ENCODE data around the gene MAN1C1. TPM values are rescaled to one million over a fixed set of nuclear protein-coding genes. Genes with fewer than 3 reads are reported as not detected.
"Not testable (repeated sequence)": the region's sequence is repeated elsewhere in the genome, so short reads cannot be mapped to it uniquely, and the experiment has no call there.

Gene MAN1C1
- total RNA-seq, 2 donors from 2014 or later: 4.4 to 10.9 TPM

DNA sequence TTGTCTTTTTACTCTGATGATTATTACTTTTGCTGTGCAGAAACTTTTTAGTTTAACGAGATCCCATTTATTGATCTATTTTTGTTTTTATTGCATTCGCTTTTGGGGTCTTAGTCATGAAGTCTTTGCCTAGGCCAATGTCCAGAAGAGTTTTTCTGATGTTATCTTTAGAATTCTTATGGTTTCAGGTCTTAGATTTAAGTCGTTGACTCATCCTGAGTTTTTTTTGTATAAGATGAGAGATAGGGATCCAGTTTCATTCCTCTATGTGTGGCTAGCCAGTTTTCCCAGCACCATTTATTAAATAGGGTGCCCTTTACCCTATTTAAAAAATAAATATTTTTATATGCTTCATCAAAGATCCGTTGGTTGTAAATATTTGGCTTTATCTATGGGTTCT lies 13.2 kb downstream of the MAN1C1 start:
- TF ChIP-seq POLR2A (IDR thresholded peaks at IDR 0.05) (no peak), CTCF (IDR thresholded peaks at IDR 0.05) (no peak)
- no peak for DNase-seq
- ATAC-seq: no peak
- Histone ChIP-seq H3K4me3 (no peak overlapping the region), H3K27me3 (no peaks in the 10 kb centered on the region), H3K27ac (no peak overlapping the region), H3K9me3 (no peaks in the 10 kb centered on the region), H3K4me1 (no peaks in the 10 kb centered on the region), H3K36me3 (replicated peaks in 1 of 2; ENCODE audit: insufficient read depth in 1 of 2, low read depth in 2 of 2) (no peaks in the 10 kb centered on the region)
- intact Hi-C loops (cut with DNase I): no loop called here
- 75 to 84% methylated on average over 4 of the region's 4 CpGs for WGBS, 2 donors

GRCh38 chr1:25631750-25632485 lies 15.3 kb downstream of the MAN1C1 start:
- Histone ChIP-seq H3K27me3 (no peaks in the 10 kb centered on the region), H3K9me3 (peaks cover 0 to 6% (median 0%) of the 10 kb centered on the region in 3 donors), H3K36me3 (replicated peaks in 1 of 2; ENCODE audit: insufficient read depth in 1 of 2, low read depth in 2 of 2) (no peaks in the 10 kb centered on the region), H3K4me1 (no peaks in the 10 kb centered on the region), H3K4me3 (no peak overlapping the region), H3K27ac (no peak overlapping the region)
- 82 to 88% methylated on average over 11 of the region's 11 CpGs for WGBS, 2 donors
- DNase-seq (no peak), ATAC-seq (no peak)
- intact Hi-C loops (cut with DNase I): no loop called here
- no peak for TF ChIP-seq CTCF (IDR thresholded peaks at IDR 0.05)
- TF ChIP-seq POLR2A (IDR thresholded peaks at IDR 0.05): no peak

DNA sequence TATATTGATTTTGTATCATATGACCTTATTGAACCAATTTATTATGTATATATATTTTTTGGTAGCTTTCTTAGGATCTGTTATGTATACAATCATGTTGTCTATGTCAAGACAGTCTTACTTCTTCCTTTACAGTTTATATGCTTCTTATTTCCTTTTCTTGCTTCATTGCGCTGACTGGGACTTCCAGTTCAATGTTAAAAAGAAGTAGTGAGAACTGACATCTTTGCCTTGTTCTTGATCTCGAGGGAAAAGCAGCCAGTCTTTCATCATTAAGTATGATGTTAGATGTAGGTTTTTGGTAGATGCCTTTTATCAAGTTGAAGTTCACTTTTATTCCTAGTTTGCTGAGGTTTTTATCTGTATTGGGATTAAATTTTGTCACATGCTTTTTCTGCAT lies 17.5 kb downstream of the MAN1C1 start:
- DNase-seq (no peak), ATAC-seq (no peak)
- Histone ChIP-seq H3K27ac (no peak overlapping the region), H3K4me1 (no peaks in the 10 kb centered on the region), H3K9me3 (peaks cover 0 to 6% (median 0%) of the 10 kb centered on the region in 3 donors), H3K27me3 (no peaks in the 10 kb centered on the region), H3K4me3 (no peak overlapping the region), H3K36me3 (replicated peaks in 1 of 2; ENCODE audit: insufficient read depth in 1 of 2, low read depth in 2 of 2) (no peaks in the 10 kb centered on the region)
- TF ChIP-seq POLR2A (IDR thresholded peaks at IDR 0.05) (no peak), CTCF (IDR thresholded peaks at IDR 0.05) (no peak)
- 96 to 98% methylated on average over 2 of the region's 2 CpGs for whole genome bisulfite sequencing, 2 donors
- intact Hi-C loops (cut with DNase I): no loop called here

DNA sequence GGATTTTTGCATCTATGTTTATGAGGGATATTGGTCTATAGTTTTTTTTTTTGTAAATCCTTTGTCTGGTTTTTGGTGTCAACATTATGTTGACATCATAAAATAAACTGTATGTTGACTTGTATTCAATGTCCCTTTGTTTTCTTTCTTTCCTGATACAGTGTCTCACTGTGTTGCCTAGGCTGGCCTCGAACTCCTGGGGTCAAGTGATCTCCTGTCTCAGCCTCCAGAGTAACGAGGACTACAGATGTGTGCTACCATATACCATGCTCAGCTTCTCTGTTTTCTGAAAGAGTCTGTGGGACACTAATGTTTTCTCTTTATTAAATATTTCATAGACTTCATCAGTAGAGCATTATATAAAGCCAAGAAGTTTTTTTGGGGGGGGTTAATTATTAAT lies 18.3 kb downstream of the MAN1C1 start:
- no peak overlapping the region for H3K4me3 ChIP-seq
- DNase-seq: no peak
- no peak for TF ChIP-seq CTCF (IDR thresholded peaks at IDR 0.05)
- no peak for TF ChIP-seq POLR2A (IDR thresholded peaks at IDR 0.05)
- no peaks in the 10 kb centered on the region for H3K4me1 ChIP-seq
- peaks cover 0 to 6% (median 0%) of the 10 kb centered on the region in 3 donors for H3K9me3 ChIP-seq
- no peaks in the 10 kb centered on the region for H3K36me3 ChIP-seq (replicated peaks in 1 of 2; ENCODE audit: insufficient read depth in 1 of 2, low read depth in 2 of 2)
- H3K27me3 ChIP-seq: no peaks in the 10 kb centered on the region
- 94 to 100% methylated on average over 2 of the region's 2 CpGs for WGBS, 2 donors
- intact Hi-C loops (cut with DNase I): no loop called here
- no peak overlapping the region for H3K27ac ChIP-seq
- no peak for ATAC-seq

- DNase-seq; H3K27ac ChIP-seq; H3K27me3 ChIP-seq; H3K4me1 ChIP-seq; H3K9me3 ChIP-seq; H3K36me3 ChIP-seq (replicated peaks in 1 of 2; ENCODE audit: insufficient read depth in 1 of 2, low read depth in 2 of 2); ATAC-seq; intact Hi-C loops (cut with DNase I); H3K4me3 ChIP-seq: not testable (repeated sequence)
- 87 to 90% methylated on average over 7 of the region's 7 CpGs for WGBS, 2 donors
Measured at GRCh38 chr1:25636141-25636540, 19.6 kb downstream of the MAN1C1 start.

Measured in body of pancreas (tissue), 4 donors.